Left renal pelvis (tissue), 4 donors: ENCODE data around the gene DGCR6L. TPM values are rescaled to one million over a fixed set of nuclear protein-coding genes. Genes with fewer than 3 reads are reported as not detected.
"Not testable (repeated sequence)": the region's sequence is repeated elsewhere in the genome, so short reads cannot be mapped to it uniquely, and the experiment has no call there.

Source experiments
- DNase-seq, 4 donors: peaks; one replicate each; pipeline ENCODE4 v3.0.0-alpha.2; 2013; ENCODE audit warnings: low read depth in 4 of 4, low spot score in 3 of 4
- polyA plus RNA-seq, 4 donors: library from polyadenylated mRNA; unstranded; fragments of 120-200 nt; gene quantifications; one replicate each; pipeline ENCODE4 v1.2.1, GENCODE V29; 2013; ENCODE audit not compliant: insufficient read length in 4 of 4

Gene DGCR6L
- polyA plus RNA-seq, 4 donors, result 41.8 to 61.4 (median 45.7) TPM

GRCh38 chr22:20328569-20328930 lies 8.7 kb upstream of the DGCR6L start:
- not testable (repeated sequence) for DNase-seq

GRCh38 chr22:20325996-20326395 lies 6.1 kb upstream of the DGCR6L start:
- DNase-seq, result not testable (repeated sequence)

GRCh38 chr22:20324139-20324516 lies 4.3 kb upstream of the DGCR6L start:
- no peak for DNase-seq

- not testable (repeated sequence) for DNase-seq
Observed at GRCh38 chr22:20321552-20322211, 1.8 kb upstream of the DGCR6L start.

- not testable (repeated sequence) for DNase-seq
Observed at GRCh38 chr22:20320659-20321551, 1.0 kb upstream of the DGCR6L start.

GRCh38 chr22:20319041-20319744 lies 667 bp downstream of the DGCR6L start:
- DNase-seq, result no peak

- not testable (repeated sequence) for DNase-seq
Observed at GRCh38 chr22:20318043-20318688, 1.7 kb downstream of the DGCR6L start.

- not testable (repeated sequence) for DNase-seq
Observed at GRCh38 chr22:20317402-20318042, 2.3 kb downstream of the DGCR6L start.

- DNase-seq, result no peak
Observed at GRCh38 chr22:20316844-20317401, 2.9 kb downstream of the DGCR6L start.

GRCh38 chr22:20316217-20316843 lies 3.5 kb downstream of the DGCR6L start:
- no peak for DNase-seq

- DNase-seq, result no peak
Observed at GRCh38 chr22:20315337-20316216, 4.3 kb downstream of the DGCR6L start.

- not testable (repeated sequence) for DNase-seq
Observed at GRCh38 chr22:20314741-20315336, 5.0 kb downstream of the DGCR6L start.

GRCh38 chr22:20314206-20314605 lies 5.7 kb downstream of the DGCR6L start:
- not testable (repeated sequence) for DNase-seq

- DNase-seq, result not testable (repeated sequence)
Observed at GRCh38 chr22:20313306-20314077, 6.4 kb downstream of the DGCR6L start.

- no peak for DNase-seq
Observed at GRCh38 chr22:20312396-20313191, 7.3 kb downstream of the DGCR6L start.

GRCh38 chr22:20311249-20312062 lies 8.4 kb downstream of the DGCR6L start:
- DNase-seq, result not testable (repeated sequence)
